ENCODE data around the gene BOLA1.
"Not testable (repeated sequence)": the region's sequence is repeated elsewhere in the genome, so short reads cannot be mapped to it uniquely, and the experiment has no call there.

Gene BOLA1

GRCh38 chr1:149873060-149873459 is 26.3 kb upstream of the BOLA1 start:
- H3K27me3 ChIP-seq (replicated peaks; ENCODE audit: control insufficient read depth, insufficient read depth, low read length, poor library complexity, severe bottlenecking); H3K27ac ChIP-seq (ENCODE audit: insufficient read depth, low read length, poor library complexity, severe bottlenecking); DNase-seq; H3K4me1 ChIP-seq (ENCODE audit: control insufficient read depth, insufficient read depth, low read length, poor library complexity, severe bottlenecking); H3K4me3 ChIP-seq (ENCODE audit: insufficient read depth, low read depth, low read length, poor library complexity, severe bottlenecking); H3K9me3 ChIP-seq (ENCODE audit: control insufficient read depth, low read length); H3K36me3 ChIP-seq (ENCODE audit: control insufficient read depth, insufficient read depth, low read length): not testable (repeated sequence)

- Histone ChIP-seq H3K27me3 (replicated peaks; ENCODE audit: control insufficient read depth, insufficient read depth, low read length, poor library complexity, severe bottlenecking) (no peaks in the 10 kb centered on the region), H3K27ac (ENCODE audit: insufficient read depth, low read length, poor library complexity, severe bottlenecking) (no peak overlapping the region), H3K9me3 (ENCODE audit: control insufficient read depth, low read length) (no peaks in the 10 kb centered on the region), H3K4me1 (ENCODE audit: control insufficient read depth, insufficient read depth, low read length, poor library complexity, severe bottlenecking) (peaks cover 9% of the 10 kb centered on the region), H3K4me3 (ENCODE audit: insufficient read depth, low read depth, low read length, poor library complexity, severe bottlenecking) (no peak overlapping the region), H3K36me3 (ENCODE audit: control insufficient read depth, insufficient read depth, low read length) (no peaks in the 10 kb centered on the region)
- DNase-seq: no peak
Measured at GRCh38 chr1:149877211-149877946, 22.0 kb upstream of the BOLA1 start.

DNA sequence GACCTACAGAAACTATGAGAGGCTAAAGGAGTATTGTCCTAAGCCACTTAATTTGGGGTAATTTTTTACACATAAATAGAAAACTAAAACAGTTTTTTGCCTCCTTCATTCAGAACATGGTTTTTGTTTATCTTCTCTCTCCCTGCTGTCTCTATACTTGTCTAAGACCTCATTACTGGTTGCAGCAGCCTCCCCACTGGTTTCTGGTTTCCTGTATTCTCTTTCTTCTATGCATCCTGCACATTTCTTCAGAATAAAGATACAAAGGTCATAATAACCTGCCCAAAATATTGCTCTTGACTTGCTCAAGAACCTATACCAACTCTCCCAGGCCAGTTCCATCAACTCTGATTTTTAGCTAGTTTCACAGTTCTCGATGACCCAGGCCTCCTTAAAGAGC is 19.8 kb upstream of the BOLA1 start:
- no peak for DNase-seq
- no peaks in the 10 kb centered on the region for H3K36me3 ChIP-seq (ENCODE audit: control insufficient read depth, insufficient read depth, low read length)
- H3K27ac ChIP-seq (ENCODE audit: insufficient read depth, low read length, poor library complexity, severe bottlenecking): no peak overlapping the region
- peaks cover 12% of the 10 kb centered on the region for H3K4me1 ChIP-seq (ENCODE audit: control insufficient read depth, insufficient read depth, low read length, poor library complexity, severe bottlenecking)
- H3K4me3 ChIP-seq (ENCODE audit: insufficient read depth, low read depth, low read length, poor library complexity, severe bottlenecking): no peak overlapping the region
- no peaks in the 10 kb centered on the region for H3K9me3 ChIP-seq (ENCODE audit: control insufficient read depth, low read length)
- no peaks in the 10 kb centered on the region for H3K27me3 ChIP-seq (replicated peaks; ENCODE audit: control insufficient read depth, insufficient read depth, low read length, poor library complexity, severe bottlenecking)

DNA sequence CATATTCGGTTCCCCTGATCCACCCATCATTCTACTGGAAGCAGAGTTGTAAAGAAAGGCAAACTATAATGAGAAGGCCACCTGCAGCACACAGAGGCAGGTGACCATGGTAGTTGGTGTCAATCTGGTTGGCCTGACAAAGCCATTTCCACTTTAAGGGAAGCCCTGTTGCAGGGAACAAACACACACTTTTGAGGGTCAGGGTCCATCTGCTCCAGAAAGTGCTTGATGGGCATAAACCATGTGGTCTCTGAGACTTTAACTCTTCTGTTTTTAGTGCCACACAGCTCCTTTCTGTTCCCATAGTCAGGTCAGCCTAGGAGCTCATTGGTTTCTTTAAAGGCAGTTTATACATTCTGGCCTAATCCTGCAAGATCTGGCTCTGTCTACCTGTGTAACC is 17.5 kb upstream of the BOLA1 start:
- peaks cover 13% of the 10 kb centered on the region for H3K4me1 ChIP-seq (ENCODE audit: control insufficient read depth, insufficient read depth, low read length, poor library complexity, severe bottlenecking)
- DNase-seq: no peak

GRCh38 chr1:149883598-149884247 is 15.6 kb upstream of the BOLA1 start:
- Histone ChIP-seq H3K9me3 (ENCODE audit: control insufficient read depth, low read length) (no peaks in the 10 kb centered on the region), H3K27me3 (replicated peaks; ENCODE audit: control insufficient read depth, insufficient read depth, low read length, poor library complexity, severe bottlenecking) (no peaks in the 10 kb centered on the region), H3K27ac (ENCODE audit: insufficient read depth, low read length, poor library complexity, severe bottlenecking) (no peak overlapping the region), H3K4me1 (ENCODE audit: control insufficient read depth, insufficient read depth, low read length, poor library complexity, severe bottlenecking) (peaks cover 13% of the 10 kb centered on the region), H3K4me3 (ENCODE audit: insufficient read depth, low read depth, low read length, poor library complexity, severe bottlenecking) (no peak overlapping the region), H3K36me3 (ENCODE audit: control insufficient read depth, insufficient read depth, low read length) (no peaks in the 10 kb centered on the region)
- no peak for DNase-seq

More for the DNA sequence above, 17.5 kb upstream of the BOLA1 start:
- no peak overlapping the region for H3K4me3 ChIP-seq (ENCODE audit: insufficient read depth, low read depth, low read length, poor library complexity, severe bottlenecking)
- H3K27ac ChIP-seq (ENCODE audit: insufficient read depth, low read length, poor library complexity, severe bottlenecking): no peak overlapping the region
- no peaks in the 10 kb centered on the region for H3K36me3 ChIP-seq (ENCODE audit: control insufficient read depth, insufficient read depth, low read length)
- H3K9me3 ChIP-seq (ENCODE audit: control insufficient read depth, low read length): no peaks in the 10 kb centered on the region
- H3K27me3 ChIP-seq (replicated peaks; ENCODE audit: control insufficient read depth, insufficient read depth, low read length, poor library complexity, severe bottlenecking): no peaks in the 10 kb centered on the region

GRCh38 chr1:149884433-149885338 is 14.7 kb upstream of the BOLA1 start:
- Histone ChIP-seq H3K27ac (ENCODE audit: insufficient read depth, low read length, poor library complexity, severe bottlenecking) (peak overlapping the region; percentile 81), H3K27me3 (replicated peaks; ENCODE audit: control insufficient read depth, insufficient read depth, low read length, poor library complexity, severe bottlenecking) (no peaks in the 10 kb centered on the region), H3K4me3 (ENCODE audit: insufficient read depth, low read depth, low read length, poor library complexity, severe bottlenecking) (peak overlapping the region; percentile 66), H3K9me3 (ENCODE audit: control insufficient read depth, low read length) (no peaks in the 10 kb centered on the region), H3K4me1 (ENCODE audit: control insufficient read depth, insufficient read depth, low read length, poor library complexity, severe bottlenecking) (peaks cover 6% of the 10 kb centered on the region), H3K36me3 (ENCODE audit: control insufficient read depth, insufficient read depth, low read length) (no peaks in the 10 kb centered on the region)
- no peak for DNase-seq

- Histone ChIP-seq H3K4me1 (ENCODE audit: control insufficient read depth, insufficient read depth, low read length, poor library complexity, severe bottlenecking) (peaks cover 5% of the 10 kb centered on the region), H3K27ac (ENCODE audit: insufficient read depth, low read length, poor library complexity, severe bottlenecking) (peak overlapping the region; percentile 81), H3K27me3 (replicated peaks; ENCODE audit: control insufficient read depth, insufficient read depth, low read length, poor library complexity, severe bottlenecking) (no peaks in the 10 kb centered on the region), H3K9me3 (ENCODE audit: control insufficient read depth, low read length) (no peaks in the 10 kb centered on the region), H3K36me3 (ENCODE audit: control insufficient read depth, insufficient read depth, low read length) (no peaks in the 10 kb centered on the region), H3K4me3 (ENCODE audit: insufficient read depth, low read depth, low read length, poor library complexity, severe bottlenecking) (peak overlapping the region; percentile 66)
- DNase-seq: peak; percentile 30 to 51 (median 51)
Measured at GRCh38 chr1:149885339-149886120, 13.8 kb upstream of the BOLA1 start.

GRCh38 chr1:149886121-149886395 is 13.3 kb upstream of the BOLA1 start:
- not testable (repeated sequence) for H3K4me1 ChIP-seq (ENCODE audit: control insufficient read depth, insufficient read depth, low read length, poor library complexity, severe bottlenecking); H3K36me3 ChIP-seq (ENCODE audit: control insufficient read depth, insufficient read depth, low read length); H3K27me3 ChIP-seq (replicated peaks; ENCODE audit: control insufficient read depth, insufficient read depth, low read length, poor library complexity, severe bottlenecking); DNase-seq; H3K9me3 ChIP-seq (ENCODE audit: control insufficient read depth, low read length)
- Histone ChIP-seq H3K4me3 (ENCODE audit: insufficient read depth, low read depth, low read length, poor library complexity, severe bottlenecking) (peak overlapping the region; percentile 66), H3K27ac (ENCODE audit: insufficient read depth, low read length, poor library complexity, severe bottlenecking) (peak overlapping the region; percentile 81)

- no peaks in the 10 kb centered on the region for H3K36me3 ChIP-seq (ENCODE audit: control insufficient read depth, insufficient read depth, low read length)
- H3K9me3 ChIP-seq (ENCODE audit: control insufficient read depth, low read length): no peaks in the 10 kb centered on the region
Measured at GRCh38 chr1:149886396-149887195, 12.8 kb upstream of the BOLA1 start.

More at GRCh38 chr1:149886396-149887195, 12.8 kb upstream of the BOLA1 start:
- peak; percentile 78 to 86 (median 78) for DNase-seq
- H3K4me3 ChIP-seq (ENCODE audit: insufficient read depth, low read depth, low read length, poor library complexity, severe bottlenecking): peak overlapping the region; percentile 66
- peak overlapping the region; percentile 81 for H3K27ac ChIP-seq (ENCODE audit: insufficient read depth, low read length, poor library complexity, severe bottlenecking)
- no peaks in the 10 kb centered on the region for H3K27me3 ChIP-seq (replicated peaks; ENCODE audit: control insufficient read depth, insufficient read depth, low read length, poor library complexity, severe bottlenecking)
- H3K4me1 ChIP-seq (ENCODE audit: control insufficient read depth, insufficient read depth, low read length, poor library complexity, severe bottlenecking): peaks cover 5% of the 10 kb centered on the region

Data from effector memory CD4-positive, alpha-beta T cell (primary cell).